SH-SY5Y (cell line): ENCODE data around the gene HOXA4.

ENCODE experiments used
- GATA2 ChIP-seq: IDR thresholded peaks from 2 replicates; pipeline ENCODE4 v1.6.1; 2011; ENCODE audit warnings: mild to moderate bottlenecking, low read depth, low read length
- GATA3 ChIP-seq: IDR thresholded peaks from 2 replicates; pipeline ENCODE4 v1.6.1; 2011; ENCODE audit warnings: low read depth, mild to moderate bottlenecking, low read length, moderate library complexity

DNA sequence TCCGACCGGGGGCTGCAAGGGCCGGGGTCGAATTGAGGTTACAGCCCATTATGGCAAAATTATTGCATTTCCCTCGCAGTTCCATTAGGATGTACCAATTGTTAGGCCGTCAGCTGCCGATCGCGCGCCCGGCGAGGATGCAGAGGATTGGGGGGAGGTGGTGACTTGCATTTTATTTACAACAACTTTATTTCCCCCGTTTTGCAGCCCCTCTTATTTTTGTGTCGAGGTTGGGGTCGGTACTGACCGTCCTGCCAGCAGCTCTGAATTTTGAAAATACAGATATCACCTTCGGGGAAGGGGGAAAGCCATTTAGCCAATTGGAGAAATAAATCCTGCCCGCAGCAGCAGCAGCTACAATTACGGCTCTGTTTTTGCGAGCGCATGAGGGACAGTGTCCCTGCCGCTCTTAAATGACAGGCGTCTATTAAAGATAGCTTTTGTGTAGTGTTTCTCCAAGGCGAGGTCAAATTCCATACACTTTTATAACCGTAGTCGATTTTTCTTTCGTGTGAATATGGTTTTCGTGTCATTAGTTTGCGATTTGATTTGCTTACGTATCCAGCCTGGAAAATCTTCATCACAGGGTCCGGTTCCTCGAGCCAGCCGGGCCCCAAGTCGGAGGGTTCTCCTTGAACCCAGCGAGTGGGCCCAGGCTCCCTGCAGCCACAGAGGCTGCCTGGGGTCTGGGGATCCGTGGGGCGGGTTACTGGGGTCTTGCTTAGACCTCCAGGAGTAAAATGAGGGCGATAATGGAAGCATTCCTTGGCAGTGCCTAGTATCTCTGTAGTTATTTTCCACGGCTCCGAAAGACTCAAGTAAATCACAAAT is 13.6 kb upstream of the HOXA4 start:
- TF ChIP-seq GATA2 (no peak), GATA3 (no peak)
